HCT116 (cell line): ENCODE data around the gene EBLN1. TPM values are rescaled to one million over a fixed set of nuclear protein-coding genes. Genes with fewer than 3 reads are reported as not detected.

ENCODE experiments used
- ATAC-seq: fragments of 200-7000 bp; cut with Tn5 transposase; 2 replicates; pipeline ENCODE4 v1.9.1; 2020; ENCODE audit warnings: mild to moderate bottlenecking, moderate library complexity
- BruUV-seq: library from RNA; stranded (reverse); fragments of 400-500 nt; replicated peaks from 2 replicates; lab custom pipeline; 2021; lab: Mats Ljungman, UMichigan
- CTCF ChIA-PET: fragments of 300-600 bp; sonication (Branson Sonifier 250); formaldehyde crosslinking; loops from one replicate; lab custom pipeline; 2021; ENCODE audit warnings: antibody characterized with exemption; lab: Charles Lee
- POLR2A ChIA-PET: fragments of 300-600, 350-600 bp; sonication (Branson Sonifier 250); formaldehyde crosslinking; loops from one replicate; lab custom pipeline; 2021; ENCODE audit warnings: antibody characterized with exemption; lab: Charles Lee
- RAD21 ChIA-PET, 2 experiments: fragments of 300-600 bp; sonication (Branson Sonifier 250); formaldehyde crosslinking; loops; one replicate each; lab custom pipeline; 2023; ENCODE audit warnings: low total read pairs in 2 of 2; ENCODE audit not compliant: uncharacterized antibody in 2 of 2, unreplicated experiment in 2 of 2, low non-redundant PET in 1 of 2; lab: Charles Lee
- DNase-seq: peaks from one replicate; pipeline ENCODE4 v3.0.0-alpha.2; 2010; ENCODE audit warnings: low read depth, low spot score
- H2AFZ ChIP-seq: fragments of 200-600 bp; shearing (Covaris generic), sonication (generic); 2 replicates; pipeline ENCODE4 v1.6.1; 2017; ENCODE audit warnings: low read depth, mixed run types, mixed read lengths, antibody characterized with exemption, low read length; ENCODE audit not compliant: poor library complexity, severe bottlenecking
- H3K27ac ChIP-seq: 2 replicates; pipeline ENCODE4 v1.5.1; 2012; ENCODE audit warnings: low read depth, low read length
- H3K27me3 ChIP-seq: fragments of 200-600 bp; sonication (generic); 2 replicates; pipeline ENCODE4 v1.6.1; 2016; ENCODE audit warnings: mixed run types, low read length, mixed read lengths; ENCODE audit not compliant: insufficient read depth
- H3K36me3 ChIP-seq, 2 experiments: fragments of 200-500 bp in 1 of 2; fragments of 200-600 bp in 1 of 2; sonication (Bioruptor generic) in 1 of 2; sonication (generic) in 1 of 2; 2 replicates each; pipeline versions ENCODE4 v1.5.1 to v1.6.1; 2014 to 2016; ENCODE audit warnings: low read length in 2 of 2, inconsistent platforms in 1 of 2, mixed read lengths in 1 of 2, mixed run types in 1 of 2; ENCODE audit not compliant: insufficient read depth in 2 of 2, control insufficient read depth in 1 of 2
- H3K4me1 ChIP-seq, 2 experiments: fragments of 200-600 bp in 1 of 2; sonication (generic) in 1 of 2; 2 replicates each; pipeline versions ENCODE4 v1.5.1 to v1.6.1; 2012 to 2017; ENCODE audit warnings: low read length in 2 of 2, inconsistent platforms in 1 of 2, mild to moderate bottlenecking in 1 of 2, mixed read lengths in 1 of 2, mixed run types in 1 of 2, moderate library complexity in 1 of 2; ENCODE audit not compliant: insufficient read depth in 2 of 2, control insufficient read depth in 1 of 2
- H3K4me2 ChIP-seq: fragments of 200-600 bp; sonication (generic); 2 replicates; pipeline ENCODE4 v1.6.1; 2017; ENCODE audit warnings: mixed run types, low read length, mixed read lengths
- H3K4me3 ChIP-seq, 2 experiments: fragments of 200-600 bp in 1 of 2; sonication (generic) in 1 of 2; replicated peaks in 1 of 2; 2 replicates each; pipeline ENCODE4 v1.5.1; 2011 to 2016; ENCODE audit warnings: low read length in 2 of 2, control low read depth in 1 of 2, low read depth in 1 of 2, mild to moderate bottlenecking in 1 of 2, mixed read lengths in 1 of 2, mixed run types in 1 of 2
- H3K79me2 ChIP-seq: fragments of 200-600 bp; sonication (generic); 2 replicates; pipeline ENCODE4 v1.6.1; 2017; ENCODE audit warnings: mild to moderate bottlenecking, mixed run types, low read length, moderate library complexity, mixed read lengths; ENCODE audit not compliant: insufficient read depth
- H3K9ac ChIP-seq: fragments of 200-600 bp; sonication (generic); 2 replicates; pipeline ENCODE4 v1.6.1; 2016; ENCODE audit warnings: low read length, mixed read lengths
- H3K9me2 ChIP-seq: fragments of 200-600 bp; sonication (generic), shearing (Covaris generic); 2 replicates; pipeline ENCODE4 v1.6.1; 2017; ENCODE audit warnings: mixed run types, mild to moderate bottlenecking, moderate library complexity; ENCODE audit not compliant: insufficient read depth
- H3K9me3 ChIP-seq, 2 experiments: fragments of 200-500 bp in 1 of 2; fragments of 200-600 bp in 1 of 2; sonication (Bioruptor generic) in 1 of 2; sonication (generic) in 1 of 2; 2 replicates each; pipeline ENCODE4 v1.6.1; 2014 to 2017; ENCODE audit warnings: low read length in 2 of 2, mixed read lengths in 2 of 2, inconsistent platforms in 1 of 2, low read depth in 1 of 2, mild to moderate bottlenecking in 1 of 2, mixed run types in 1 of 2, moderate library complexity in 1 of 2; ENCODE audit not compliant: control insufficient read depth in 1 of 2, insufficient read depth in 1 of 2
- H4K20me1 ChIP-seq: fragments of 200-600 bp; sonication (generic), shearing (Covaris generic); 2 replicates; pipeline ENCODE4 v1.6.1; 2017; ENCODE audit warnings: mixed run types, mild to moderate bottlenecking, moderate library complexity; ENCODE audit not compliant: insufficient read depth
- EGR1 ChIP-seq: IDR thresholded peaks from 2 replicates; pipeline ENCODE4 v1.6.1; 2012; ENCODE audit warnings: low read depth
- ELF1 ChIP-seq: IDR thresholded peaks from 2 replicates; pipeline ENCODE4 v1.6.1; 2012; ENCODE audit warnings: low read depth, borderline replicate concordance
- EZH2 ChIP-seq: fragments of 200-600 bp; sonication (generic); IDR thresholded peaks from 2 replicates; pipeline ENCODE4 v1.6.1; 2017; ENCODE audit warnings: antibody characterized with exemption, mixed run types
- EZH2phosphoT487 ChIP-seq: fragments of 200-600 bp; IDR thresholded peaks from 2 replicates; pipeline ENCODE4 v1.6.1; 2018; ENCODE audit warnings: antibody characterized with exemption, borderline replicate concordance
- JUND ChIP-seq: IDR thresholded peaks from 2 replicates; pipeline ENCODE4 v1.6.1; 2012
- RAD21 ChIP-seq: IDR thresholded peaks from 2 replicates; pipeline ENCODE4 v1.6.1; 2012; ENCODE audit warnings: low read depth, mild to moderate bottlenecking
- SIN3A ChIP-seq: IDR thresholded peaks from 2 replicates; pipeline ENCODE4 v1.6.1; 2012; ENCODE audit warnings: low read depth
- SP1 ChIP-seq: IDR thresholded peaks from 2 replicates; pipeline ENCODE4 v1.6.1; 2012; ENCODE audit warnings: low read depth
- SRF ChIP-seq: IDR thresholded peaks from 2 replicates; pipeline ENCODE4 v1.6.1; 2012; ENCODE audit warnings: low read depth
- YY1 ChIP-seq: IDR thresholded peaks from 2 replicates; pipeline ENCODE4 v1.6.1; 2011; ENCODE audit warnings: low read length, low read depth, moderate library complexity, mild to moderate bottlenecking; ENCODE audit not compliant: insufficient replicate concordance; ENCODE audit errors: extremely low read depth
- intact Hi-C: fragments of 100-400 bp; cut with micrococcal nuclease; formaldehyde crosslinking; loops from 2 replicates; pipeline ENCODE4 v1.10.0; 2022
- total RNA-seq: library from RNA; stranded (reverse); gene quantifications from one replicate; pipeline ENCODE4 v1.2.1, GENCODE V29; 2021; ENCODE audit not compliant: unreplicated experiment
- TF ChIP-seq, protein P1 (sequence below): IDR thresholded peaks from 2 replicates; pipeline ENCODE4 v1.6.1; 2011; ENCODE audit warnings: mild to moderate bottlenecking, low read length, moderate library complexity; ENCODE audit not compliant: insufficient replicate concordance; ENCODE audit errors: extremely low read depth
- TF ChIP-seq, protein P2 (sequence below): IDR thresholded peaks from 2 replicates; pipeline ENCODE4 v1.6.1; 2012

EBLN1 gene
- total RNA-seq, 1 experiment from 2014 or later = not detected

DNA sequence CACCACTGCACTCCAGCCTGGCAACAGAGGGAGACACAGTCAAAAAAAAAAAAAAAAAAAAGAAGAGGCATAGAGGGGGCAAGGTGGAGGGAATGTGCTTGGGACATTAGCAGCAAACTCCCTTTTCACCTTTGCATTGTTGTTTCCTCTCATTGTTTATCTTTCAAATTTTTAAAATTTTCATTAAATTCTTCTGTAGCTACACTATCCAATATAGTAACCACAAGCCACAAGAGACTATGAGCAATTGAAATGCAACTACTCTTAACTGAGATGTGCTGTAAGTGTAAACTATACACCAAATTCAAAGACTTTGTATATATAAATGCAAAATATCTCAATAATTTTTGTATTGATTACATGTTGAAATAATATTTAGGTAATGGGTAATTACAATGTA lies 43.4 kb downstream of the EBLN1 start (continued):
- TF ChIP-seq SRF (no peak), SIN3A (no peak), EZH2 (no peak), EGR1 (no peak), SP1 (no peak), JUND (no peak), YY1 (no peak)
- TF ChIP-seq, protein P1, sequence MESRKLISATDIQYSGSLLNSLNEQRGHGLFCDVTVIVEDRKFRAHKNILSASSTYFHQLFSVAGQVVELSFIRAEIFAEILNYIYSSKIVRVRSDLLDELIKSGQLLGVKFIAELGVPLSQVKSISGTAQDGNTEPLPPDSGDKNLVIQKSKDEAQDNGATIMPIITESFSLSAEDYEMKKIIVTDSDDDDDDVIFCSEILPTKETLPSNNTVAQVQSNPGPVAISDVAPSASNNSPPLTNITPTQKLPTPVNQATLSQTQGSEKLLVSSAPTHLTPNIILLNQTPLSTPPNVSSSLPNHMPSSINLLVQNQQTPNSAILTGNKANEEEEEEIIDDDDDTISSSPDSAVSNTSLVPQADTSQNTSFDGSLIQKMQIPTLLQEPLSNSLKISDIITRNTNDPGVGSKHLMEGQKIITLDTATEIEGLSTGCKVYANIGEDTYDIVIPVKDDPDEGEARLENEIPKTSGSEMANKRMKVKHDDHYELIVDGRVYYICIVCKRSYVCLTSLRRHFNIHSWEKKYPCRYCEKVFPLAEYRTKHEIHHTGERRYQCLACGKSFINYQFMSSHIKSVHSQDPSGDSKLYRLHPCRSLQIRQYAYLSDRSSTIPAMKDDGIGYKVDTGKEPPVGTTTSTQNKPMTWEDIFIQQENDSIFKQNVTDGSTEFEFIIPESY = no peak

DNA sequence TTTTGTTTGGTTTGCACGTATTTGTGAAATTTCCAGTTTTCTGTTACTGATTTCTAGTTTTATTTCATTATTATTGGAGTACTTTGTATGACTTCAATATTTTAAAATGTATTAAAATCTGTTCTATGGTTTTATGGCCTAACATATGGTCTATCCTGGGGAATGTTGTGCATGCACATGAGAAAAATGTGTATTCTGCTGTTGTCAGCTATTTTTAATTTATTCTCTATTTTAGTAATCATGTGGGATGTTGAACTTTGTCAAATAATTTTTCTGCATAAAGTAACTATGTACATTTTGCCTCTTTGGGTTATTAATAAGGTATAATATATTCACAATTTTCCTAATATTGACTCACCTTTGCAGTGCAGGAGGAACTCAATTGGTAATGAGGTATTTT lies 46.7 kb downstream of the EBLN1 start:
- RAD21 ChIA-PET = no interaction called here
- CTCF ChIA-PET = no interaction called here
- no peaks in the 10 kb centered on the region for H3K4me1 ChIP-seq

More for the DNA sequence above, 46.7 kb downstream of the EBLN1 start:
- Histone ChIP-seq H3K9me3 (no peaks in the 10 kb centered on the region), H4K20me1 (no peaks in the 10 kb centered on the region), H3K27me3 (no peaks in the 10 kb centered on the region), H3K79me2 (no peaks in the 10 kb centered on the region), H3K27ac (no peak overlapping the region), H3K36me3 (no peaks in the 10 kb centered on the region), H3K4me3 (no peak overlapping the region), H2AFZ (no peak overlapping the region), H3K9ac (no peak overlapping the region), H3K9me2 (no peaks in the 10 kb centered on the region; the same call in 1 of the 2 replicates), H3K4me2 (no peak overlapping the region)
- ATAC-seq = no peak
- TF ChIP-seq, protein P2, sequence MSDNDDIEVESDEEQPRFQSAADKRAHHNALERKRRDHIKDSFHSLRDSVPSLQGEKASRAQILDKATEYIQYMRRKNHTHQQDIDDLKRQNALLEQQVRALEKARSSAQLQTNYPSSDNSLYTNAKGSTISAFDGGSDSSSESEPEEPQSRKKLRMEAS = no peak
- TF ChIP-seq ELF1 (no peak), EZH2phosphoT487 (no peak), SRF (no peak), RAD21 (no peak), YY1 (no peak)
- intact Hi-C loops = no loop called here
- DNase-seq = no peak
- POLR2A ChIA-PET = no interaction called here
- no TSS peak for BruUV-seq
